ENCODE results near the gene PRKCB.
A peak's percentile ranks its signal among the peaks of the same experiment; 100 is the strongest.

Gene PRKCB

DNA sequence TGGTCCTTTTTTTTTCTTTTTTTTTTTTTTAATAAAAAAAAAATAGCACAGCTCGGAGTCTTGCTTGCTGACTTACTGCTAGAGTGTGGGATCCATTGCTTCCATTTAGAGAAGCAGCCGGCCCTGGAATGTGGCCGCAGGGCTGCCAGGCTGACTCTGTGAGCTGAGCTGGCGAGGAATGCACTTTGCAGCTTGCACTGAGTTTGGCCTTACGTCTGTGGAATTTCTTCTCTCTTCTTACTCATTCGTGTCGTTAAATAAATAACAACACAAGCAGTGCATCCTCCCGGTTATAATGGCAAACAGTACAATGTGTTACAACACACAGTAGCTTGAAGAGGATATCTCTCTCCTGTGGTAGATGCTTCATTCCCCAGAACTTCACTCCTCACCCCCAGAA is 69.2 kb downstream of the PRKCB start:
- Histone ChIP-seq H3K4me2 (ENCODE audit: low read depth, low read length, poor library complexity, severe bottlenecking) (no peak overlapping the region), H3K27me3 (ENCODE audit: insufficient read depth, low read length, poor library complexity, severe bottlenecking) (no peaks in the 10 kb centered on the region), H3K9me2 (replicated peaks; ENCODE audit: low read depth, low read length) (no peaks in the 10 kb centered on the region), H3K79me2 (ENCODE audit: insufficient read depth, low read length) (peaks cover 75% of the 10 kb centered on the region), H3F3A (ENCODE audit: low read depth) (peaks cover 5% of the 10 kb centered on the region; the same call in 1 of the 2 replicates), H3K9ac (ENCODE audit: low read depth, low read length, poor library complexity, severe bottlenecking) (no peak overlapping the region), H2AFZ (ENCODE audit: low read length) (no peak overlapping the region), H3K9me3 (ENCODE audit: insufficient read depth, low read depth, low read length) (no peaks in the 10 kb centered on the region), H3K4me3 (ENCODE audit: low read length, poor library complexity, severe bottlenecking) (no peak overlapping the region), H3K36me3 (ENCODE audit: insufficient read depth, low read length) (no peaks in the 10 kb centered on the region), H3K4me1 (ENCODE audit: insufficient read depth, low read length, poor library complexity, severe bottlenecking) (peaks cover 79% of the 10 kb centered on the region), H4K20me1 (ENCODE audit: insufficient read depth, low read length, poor library complexity, severe bottlenecking) (no peaks in the 10 kb centered on the region)
- TF ChIP-seq, protein P1, sequence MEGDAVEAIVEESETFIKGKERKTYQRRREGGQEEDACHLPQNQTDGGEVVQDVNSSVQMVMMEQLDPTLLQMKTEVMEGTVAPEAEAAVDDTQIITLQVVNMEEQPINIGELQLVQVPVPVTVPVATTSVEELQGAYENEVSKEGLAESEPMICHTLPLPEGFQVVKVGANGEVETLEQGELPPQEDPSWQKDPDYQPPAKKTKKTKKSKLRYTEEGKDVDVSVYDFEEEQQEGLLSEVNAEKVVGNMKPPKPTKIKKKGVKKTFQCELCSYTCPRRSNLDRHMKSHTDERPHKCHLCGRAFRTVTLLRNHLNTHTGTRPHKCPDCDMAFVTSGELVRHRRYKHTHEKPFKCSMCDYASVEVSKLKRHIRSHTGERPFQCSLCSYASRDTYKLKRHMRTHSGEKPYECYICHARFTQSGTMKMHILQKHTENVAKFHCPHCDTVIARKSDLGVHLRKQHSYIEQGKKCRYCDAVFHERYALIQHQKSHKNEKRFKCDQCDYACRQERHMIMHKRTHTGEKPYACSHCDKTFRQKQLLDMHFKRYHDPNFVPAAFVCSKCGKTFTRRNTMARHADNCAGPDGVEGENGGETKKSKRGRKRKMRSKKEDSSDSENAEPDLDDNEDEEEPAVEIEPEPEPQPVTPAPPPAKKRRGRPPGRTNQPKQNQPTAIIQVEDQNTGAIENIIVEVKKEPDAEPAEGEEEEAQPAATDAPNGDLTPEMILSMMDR (conservative IDR thresholded peaks at IDR 0.05; ENCODE audit: low read length): no peak
- TF ChIP-seq EZH2phosphoT487 (IDR thresholded peaks at IDR 0.05; ENCODE audit: borderline replicate concordance): no peak

DNA sequence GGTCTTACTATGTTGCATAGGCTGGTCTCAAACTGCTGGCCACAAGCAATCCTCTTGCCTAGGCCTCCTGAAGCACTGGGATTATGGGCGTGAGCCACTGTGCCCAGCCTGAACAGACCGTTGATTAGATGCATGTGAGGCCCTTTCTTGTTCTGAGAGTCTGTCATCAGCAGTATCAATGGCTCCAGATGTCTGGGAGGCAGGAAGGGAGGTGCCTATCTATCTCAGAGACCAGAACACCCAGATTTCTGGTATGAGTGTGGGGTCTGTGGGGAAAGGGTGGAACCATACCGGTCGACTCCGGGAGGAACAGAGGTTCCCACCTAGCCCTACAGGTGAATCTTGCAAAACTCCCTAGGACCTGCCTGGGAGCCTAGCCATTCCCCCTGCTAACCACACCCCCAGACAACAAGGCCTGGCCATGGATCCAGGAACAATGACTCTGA is 71.7 kb downstream of the PRKCB start:
- Histone ChIP-seq H2AFZ (ENCODE audit: low read length) (no peak overlapping the region), H3K36me3 (ENCODE audit: insufficient read depth, low read length) (no peaks in the 10 kb centered on the region), H4K20me1 (ENCODE audit: insufficient read depth, low read length, poor library complexity, severe bottlenecking) (no peaks in the 10 kb centered on the region), H3K79me2 (ENCODE audit: insufficient read depth, low read length) (peaks cover 81% of the 10 kb centered on the region), H3K4me3 (ENCODE audit: low read length, poor library complexity, severe bottlenecking) (no peak overlapping the region), H3K9ac (ENCODE audit: low read depth, low read length, poor library complexity, severe bottlenecking) (peak overlapping the region; percentile 24), H3K4me2 (ENCODE audit: low read depth, low read length, poor library complexity, severe bottlenecking) (no peak overlapping the region), H3K4me1 (ENCODE audit: insufficient read depth, low read length, poor library complexity, severe bottlenecking) (peaks cover 72% of the 10 kb centered on the region), H3K27me3 (ENCODE audit: insufficient read depth, low read length, poor library complexity, severe bottlenecking) (no peaks in the 10 kb centered on the region), H3K9me3 (ENCODE audit: insufficient read depth, low read depth, low read length) (no peaks in the 10 kb centered on the region), H3K9me2 (replicated peaks; ENCODE audit: low read depth, low read length) (no peaks in the 10 kb centered on the region), H3F3A (ENCODE audit: low read depth) (no peaks in the 10 kb centered on the region)
- TF ChIP-seq EZH2phosphoT487 (IDR thresholded peaks at IDR 0.05; ENCODE audit: borderline replicate concordance): no peak
- TF ChIP-seq, protein P1 (conservative IDR thresholded peaks at IDR 0.05; ENCODE audit: low read length): no peak

DNA sequence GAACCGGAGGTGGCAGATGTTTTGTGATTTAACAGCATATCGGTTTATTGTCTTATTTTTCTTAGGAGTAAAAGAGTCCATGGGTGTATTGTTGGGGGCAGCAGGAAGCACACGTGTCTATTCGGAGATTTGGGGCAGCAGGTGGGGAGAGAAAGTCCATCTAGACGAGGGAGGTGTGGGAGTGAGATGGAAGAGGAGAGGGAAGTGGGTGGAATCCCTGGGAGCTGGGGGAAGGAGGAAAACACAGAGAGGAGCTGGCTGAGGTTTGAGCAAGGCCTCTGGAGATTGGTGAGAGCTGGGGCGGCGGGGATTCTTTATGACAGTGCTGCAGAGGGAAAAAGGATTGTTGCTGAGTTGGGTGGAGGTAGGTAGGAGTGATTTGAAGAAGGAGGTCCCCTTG is 72.1 kb downstream of the PRKCB start:
- no peaks in the 10 kb centered on the region for H3F3A ChIP-seq (ENCODE audit: low read depth)
- H3K36me3 ChIP-seq (ENCODE audit: insufficient read depth, low read length): no peaks in the 10 kb centered on the region
- peaks cover 70% of the 10 kb centered on the region for H3K4me1 ChIP-seq (ENCODE audit: insufficient read depth, low read length, poor library complexity, severe bottlenecking)
- TF ChIP-seq, protein P1 (conservative IDR thresholded peaks at IDR 0.05; ENCODE audit: low read length): no peak
- TF ChIP-seq EZH2phosphoT487 (IDR thresholded peaks at IDR 0.05; ENCODE audit: borderline replicate concordance): no peak
- peaks cover 81% of the 10 kb centered on the region for H3K79me2 ChIP-seq (ENCODE audit: insufficient read depth, low read length)
- H3K9me2 ChIP-seq (replicated peaks; ENCODE audit: low read depth, low read length): no peaks in the 10 kb centered on the region
- no peaks in the 10 kb centered on the region for H3K27me3 ChIP-seq (ENCODE audit: insufficient read depth, low read length, poor library complexity, severe bottlenecking)
- H3K9ac ChIP-seq (ENCODE audit: low read depth, low read length, poor library complexity, severe bottlenecking): peak overlapping the region; percentile 24
- no peaks in the 10 kb centered on the region for H3K9me3 ChIP-seq (ENCODE audit: insufficient read depth, low read depth, low read length)
- H2AFZ ChIP-seq (ENCODE audit: low read length): no peak overlapping the region
- H4K20me1 ChIP-seq (ENCODE audit: insufficient read depth, low read length, poor library complexity, severe bottlenecking): no peaks in the 10 kb centered on the region
- H3K4me3 ChIP-seq (ENCODE audit: low read length, poor library complexity, severe bottlenecking): no peak overlapping the region
- H3K4me2 ChIP-seq (ENCODE audit: low read depth, low read length, poor library complexity, severe bottlenecking): no peak overlapping the region
